ENCODE data around the gene IFRD1. TPM values are rescaled to one million over a fixed set of nuclear protein-coding genes. Genes with fewer than 3 reads are reported as not detected.

The IFRD1 gene
- total RNA-seq, 3 donors from 2014 or later (not counting 1 experiment from before 2014, with no cell fraction given), result 244 to 278 (median 261) TPM

DNA sequence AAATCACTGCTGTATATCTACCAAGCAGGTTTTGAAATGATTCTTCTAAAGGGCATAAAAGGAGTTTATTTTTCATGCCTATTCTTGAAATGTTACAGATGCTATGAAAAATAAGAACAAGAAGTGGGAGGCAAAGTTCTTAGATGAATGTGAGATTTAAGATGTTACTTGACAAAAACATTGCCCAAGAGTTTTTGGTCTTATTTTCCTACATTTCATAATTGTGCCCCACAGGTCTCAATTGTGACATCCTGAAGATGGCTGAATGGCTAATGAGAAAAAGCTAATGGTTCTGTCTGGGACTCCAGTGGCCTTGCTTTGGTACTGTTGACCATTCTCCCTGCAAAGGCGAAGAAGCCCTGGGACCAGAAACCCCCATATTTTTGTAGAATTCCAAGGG lies 43.0 kb upstream of the IFRD1 start:
- TF ChIP-seq, protein P1, sequence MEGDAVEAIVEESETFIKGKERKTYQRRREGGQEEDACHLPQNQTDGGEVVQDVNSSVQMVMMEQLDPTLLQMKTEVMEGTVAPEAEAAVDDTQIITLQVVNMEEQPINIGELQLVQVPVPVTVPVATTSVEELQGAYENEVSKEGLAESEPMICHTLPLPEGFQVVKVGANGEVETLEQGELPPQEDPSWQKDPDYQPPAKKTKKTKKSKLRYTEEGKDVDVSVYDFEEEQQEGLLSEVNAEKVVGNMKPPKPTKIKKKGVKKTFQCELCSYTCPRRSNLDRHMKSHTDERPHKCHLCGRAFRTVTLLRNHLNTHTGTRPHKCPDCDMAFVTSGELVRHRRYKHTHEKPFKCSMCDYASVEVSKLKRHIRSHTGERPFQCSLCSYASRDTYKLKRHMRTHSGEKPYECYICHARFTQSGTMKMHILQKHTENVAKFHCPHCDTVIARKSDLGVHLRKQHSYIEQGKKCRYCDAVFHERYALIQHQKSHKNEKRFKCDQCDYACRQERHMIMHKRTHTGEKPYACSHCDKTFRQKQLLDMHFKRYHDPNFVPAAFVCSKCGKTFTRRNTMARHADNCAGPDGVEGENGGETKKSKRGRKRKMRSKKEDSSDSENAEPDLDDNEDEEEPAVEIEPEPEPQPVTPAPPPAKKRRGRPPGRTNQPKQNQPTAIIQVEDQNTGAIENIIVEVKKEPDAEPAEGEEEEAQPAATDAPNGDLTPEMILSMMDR (IDR thresholded peaks at IDR 0.05), result no peak
- Mint-ChIP-seq H3K4me3 (no peak overlapping the region), H3K27ac (no peak overlapping the region), H3K36me3 (no peaks in the 10 kb centered on the region), H3K9me3 (no peaks in the 10 kb centered on the region), H3K4me1 (no peaks in the 10 kb centered on the region), H3K27me3 (ENCODE audit: low read depth in 2 of 2) (peaks cover 25 to 45% of the 10 kb centered on the region in 2 donors)
- no peaks in the 10 kb centered on the region for H3K9me3 ChIP-seq (ENCODE audit: control insufficient read depth, insufficient read depth, low read length)
- H3K36me3 ChIP-seq (ENCODE audit: control insufficient read depth, insufficient read depth, low read length), result no peaks in the 10 kb centered on the region
- no peak overlapping the region for H3K4me3 ChIP-seq (ENCODE audit: low read length)
- peaks cover 3% of the 10 kb centered on the region for H3K27me3 ChIP-seq (ENCODE audit: control insufficient read depth, insufficient read depth, low read length)
- intact Hi-C loops (cut with micrococcal nuclease), result no loop called here
- ATAC-seq (no peak), DNase-seq (no peak)
- no peaks in the 10 kb centered on the region for H3K4me1 ChIP-seq (ENCODE audit: control insufficient read depth, insufficient read depth, low read length)
- WGBS (ENCODE audit: insufficient coverage), result 89% methylated on average over 1 of the region's 1 CpG
- no peak overlapping the region for H3K27ac ChIP-seq (ENCODE audit: low read length)

DNA sequence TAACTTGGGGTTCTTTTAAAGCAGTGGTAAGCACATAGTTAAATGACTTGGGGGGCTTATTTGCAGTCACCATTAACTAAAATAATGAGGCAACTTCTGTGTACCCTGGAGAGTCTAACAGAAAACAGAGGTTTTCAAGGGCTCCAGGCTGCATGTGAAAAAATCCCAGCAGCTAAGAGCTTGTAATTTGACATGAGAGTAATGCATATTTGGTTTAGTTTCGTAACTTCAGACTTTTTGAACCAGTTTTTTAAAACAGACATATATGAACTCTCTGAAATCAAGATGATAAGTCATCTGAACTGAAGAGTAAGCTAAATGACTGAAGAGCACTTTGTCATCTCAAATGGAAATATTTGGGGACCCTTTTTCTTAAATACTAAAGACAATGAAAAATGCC lies 40.2 kb upstream of the IFRD1 start:
- intact Hi-C loops (cut with micrococcal nuclease), result loop anchor here (5.0 kb wide), 1 partner anchor 648 kb away; no protein-coding TSS in a partner anchor
- Histone ChIP-seq H3K36me3 (ENCODE audit: control insufficient read depth, insufficient read depth, low read length) (no peaks in the 10 kb centered on the region), H3K4me3 (ENCODE audit: low read length) (no peak overlapping the region), H3K4me1 (ENCODE audit: control insufficient read depth, insufficient read depth, low read length) (no peaks in the 10 kb centered on the region), H3K9me3 (ENCODE audit: control insufficient read depth, insufficient read depth, low read length) (no peaks in the 10 kb centered on the region), H3K27me3 (ENCODE audit: control insufficient read depth, insufficient read depth, low read length) (no peaks in the 10 kb centered on the region), H3K27ac (ENCODE audit: low read length) (no peak overlapping the region)
- no peak overlapping the region for H3K4me3 Mint-ChIP-seq
- no peaks in the 10 kb centered on the region for H3K9me3 Mint-ChIP-seq
- TF ChIP-seq, protein P1 (IDR thresholded peaks at IDR 0.05), result no peak
- H3K27ac Mint-ChIP-seq, result no peak overlapping the region
- no peaks in the 10 kb centered on the region for H3K4me1 Mint-ChIP-seq
- no peaks in the 10 kb centered on the region for H3K36me3 Mint-ChIP-seq
- ATAC-seq (no peak), DNase-seq (no peak)
- peaks cover 23 to 48% of the 10 kb centered on the region in 2 donors for H3K27me3 Mint-ChIP-seq (ENCODE audit: low read depth in 2 of 2)
- 83% methylated on average over 1 of the region's 1 CpG for WGBS (ENCODE audit: insufficient coverage)

GRCh38 chr7:112411186-112411795 lies 39.0 kb upstream of the IFRD1 start:
- H3K27ac Mint-ChIP-seq, result no peak overlapping the region
- peak in 1 of 2 donors; percentile 40 for DNase-seq
- Histone ChIP-seq H3K9me3 (ENCODE audit: control insufficient read depth, insufficient read depth, low read length) (no peaks in the 10 kb centered on the region), H3K27me3 (ENCODE audit: control insufficient read depth, insufficient read depth, low read length) (no peaks in the 10 kb centered on the region), H3K4me1 (ENCODE audit: control insufficient read depth, insufficient read depth, low read length) (no peaks in the 10 kb centered on the region), H3K27ac (ENCODE audit: low read length) (no peak overlapping the region), H3K36me3 (ENCODE audit: control insufficient read depth, insufficient read depth, low read length) (no peaks in the 10 kb centered on the region), H3K4me3 (ENCODE audit: low read length) (no peak overlapping the region)
- H3K27me3 Mint-ChIP-seq (ENCODE audit: low read depth in 2 of 2), result peaks cover 19 to 52% of the 10 kb centered on the region in 2 donors
- 41% methylated on average over 4 of the region's 7 CpGs for WGBS (ENCODE audit: insufficient coverage)
- TF ChIP-seq, protein P1 (IDR thresholded peaks at IDR 0.05), result no peak
- no peaks in the 10 kb centered on the region for H3K36me3 Mint-ChIP-seq
- ATAC-seq, result peak in 1 of 3 donors; percentile 40
- intact Hi-C loops (cut with micrococcal nuclease), result loop anchor here (5.0 kb wide), 1 partner anchor 649 kb away; no protein-coding TSS in a partner anchor
- H3K4me3 Mint-ChIP-seq, result no peak overlapping the region
- H3K4me1 Mint-ChIP-seq, result no peaks in the 10 kb centered on the region
- H3K9me3 Mint-ChIP-seq, result no peaks in the 10 kb centered on the region

All from natural killer cell (primary cell).